Measurements from ENCODE around the gene ANKRD12.

ANKRD12 gene

GRCh38 chr18:9123520-9123919, 13.1 kb upstream of the ANKRD12 start:
- Mint-ChIP-seq H3K4me3 (no peak overlapping the region), H3K4me1 (peaks cover 9% of the 10 kb centered on the region), H3K27ac (no peak overlapping the region), H3K36me3 (ENCODE audit: low read depth) (peaks cover 68% of the 10 kb centered on the region), H3K27me3 (ENCODE audit: low read depth) (no peaks in the 10 kb centered on the region), H3K9me3 (no peaks in the 10 kb centered on the region)
- TF ChIP-seq CTCF (IDR thresholded peaks at IDR 0.05; ENCODE audit: unreplicated experiment in 3 of 3): no peak

GRCh38 chr18:9124824-9125223, 11.8 kb upstream of the ANKRD12 start:
- Mint-ChIP-seq H3K36me3 (ENCODE audit: low read depth) (peaks cover 73% of the 10 kb centered on the region), H3K9me3 (no peaks in the 10 kb centered on the region), H3K27ac (no peak overlapping the region), H3K27me3 (ENCODE audit: low read depth) (no peaks in the 10 kb centered on the region), H3K4me3 (no peak overlapping the region), H3K4me1 (peaks cover 8% of the 10 kb centered on the region)
- TF ChIP-seq CTCF (IDR thresholded peaks at IDR 0.05; ENCODE audit: unreplicated experiment in 3 of 3): no peak

- H3K9me3 Mint-ChIP-seq: no peaks in the 10 kb centered on the region
- no peaks in the 10 kb centered on the region for H3K27me3 Mint-ChIP-seq (ENCODE audit: low read depth)
- peaks cover 8% of the 10 kb centered on the region for H3K4me1 Mint-ChIP-seq
- TF ChIP-seq CTCF (IDR thresholded peaks at IDR 0.05; ENCODE audit: unreplicated experiment in 3 of 3): no peak
- peaks cover 78% of the 10 kb centered on the region for H3K36me3 Mint-ChIP-seq (ENCODE audit: low read depth)
- H3K27ac Mint-ChIP-seq: peak overlapping the region in 1 of 3 experiments; percentile 29
- H3K4me3 Mint-ChIP-seq: no peak overlapping the region
Observed at GRCh38 chr18:9126337-9126736, 10.2 kb upstream of the ANKRD12 start.

- Mint-ChIP-seq H3K4me3 (no peak overlapping the region), H3K27me3 (ENCODE audit: low read depth) (no peaks in the 10 kb centered on the region)
Observed at GRCh38 chr18:9130195-9130594, 6.4 kb upstream of the ANKRD12 start.

GRCh38 chr18:9130806-9131205, 5.8 kb upstream of the ANKRD12 start:
- H3K27me3 Mint-ChIP-seq (ENCODE audit: low read depth): no peaks in the 10 kb centered on the region
- TF ChIP-seq CTCF (IDR thresholded peaks at IDR 0.05; ENCODE audit: unreplicated experiment in 3 of 3): no peak
- H3K9me3 Mint-ChIP-seq: no peaks in the 10 kb centered on the region
- H3K27ac Mint-ChIP-seq: no peak overlapping the region
- peaks cover 73% of the 10 kb centered on the region for H3K36me3 Mint-ChIP-seq (ENCODE audit: low read depth)
- H3K4me3 Mint-ChIP-seq: no peak overlapping the region
- peaks cover 21% of the 10 kb centered on the region for H3K4me1 Mint-ChIP-seq

More at GRCh38 chr18:9130195-9130594, 6.4 kb upstream of the ANKRD12 start:
- Mint-ChIP-seq H3K9me3 (no peaks in the 10 kb centered on the region), H3K27ac (no peak overlapping the region), H3K36me3 (ENCODE audit: low read depth) (peaks cover 79% of the 10 kb centered on the region), H3K4me1 (peaks cover 17% of the 10 kb centered on the region)
- TF ChIP-seq CTCF (IDR thresholded peaks at IDR 0.05; ENCODE audit: unreplicated experiment in 3 of 3): no peak

GRCh38 chr18:9132628-9133027, 4.0 kb upstream of the ANKRD12 start:
- no peaks in the 10 kb centered on the region for H3K27me3 Mint-ChIP-seq (ENCODE audit: low read depth)
- no peak overlapping the region for H3K27ac Mint-ChIP-seq
- no peak overlapping the region for H3K4me3 Mint-ChIP-seq
- no peaks in the 10 kb centered on the region for H3K9me3 Mint-ChIP-seq
- peaks cover 14% of the 10 kb centered on the region for H3K4me1 Mint-ChIP-seq
- peaks cover 57% of the 10 kb centered on the region for H3K36me3 Mint-ChIP-seq (ENCODE audit: low read depth)
- TF ChIP-seq CTCF (IDR thresholded peaks at IDR 0.05; ENCODE audit: unreplicated experiment in 3 of 3): no peak
